Measurements from ENCODE around the gene PRRT2. TPM values are rescaled to one million over a fixed set of nuclear protein-coding genes. Genes with fewer than 3 reads are reported as not detected.

Gene PRRT2
- total RNA-seq, result 0.16 TPM in 1 of 2 replicates, not detected in the other

GRCh38 chr16:29811896-29812665 is at the start of gene PRRT2:
Gene PRRT2 (plus strand): TSS chr16:29812193. CDS start chr16:29813055, 862 bp downstream.

DNA sequence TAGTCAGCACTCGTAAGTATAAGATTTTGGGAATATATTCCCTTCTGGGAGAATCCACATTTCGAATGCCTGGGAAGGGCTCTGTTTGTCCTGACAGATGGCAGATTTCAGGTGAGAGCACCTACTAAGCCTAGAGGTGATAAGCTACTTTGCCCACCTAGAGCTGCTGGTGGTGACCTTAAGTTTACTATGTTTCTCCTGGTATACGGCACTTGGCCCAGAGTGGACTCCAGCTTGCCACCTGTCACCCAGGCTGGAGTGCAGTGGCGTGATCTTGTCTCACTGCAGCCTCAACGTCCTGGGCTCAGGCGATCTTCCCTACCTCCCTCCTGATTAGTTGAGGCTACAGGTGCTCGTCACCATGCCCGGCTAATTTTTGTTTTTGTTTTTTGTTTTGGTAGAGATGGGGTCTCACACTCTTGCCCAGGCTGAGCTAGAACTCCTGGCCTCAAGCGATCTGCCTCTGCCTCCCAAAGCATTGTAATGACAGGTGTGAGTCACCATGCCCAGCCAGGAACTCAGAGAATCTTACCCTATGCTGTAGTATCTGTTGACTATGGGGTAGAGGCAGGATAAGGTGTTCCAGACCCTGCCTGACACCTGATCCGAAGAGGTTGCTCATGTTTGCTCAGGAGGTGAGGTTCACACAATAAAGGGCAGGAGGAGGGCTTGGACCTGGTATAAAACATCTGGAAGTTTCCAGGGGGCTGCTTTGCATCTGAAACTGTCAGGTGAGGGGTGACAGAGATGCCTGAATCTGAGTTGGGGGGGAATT is 34.2 kb upstream of the PRRT2 start, which contains the start of gene ZG16:
Gene ZG16, plus strand, starts transcription at position 681 of the 775 bp plus-strand sequence. CDS start 1,011 bp downstream, outside the sequence.

GRCh38 chr16:29790183-29790948 is 21.6 kb upstream of the PRRT2 start, which contains the start of gene KIF22:
Gene KIF22 (plus strand): TSS chr16:29790751. CDS start chr16:29790760, 9 bp downstream.

DNA sequence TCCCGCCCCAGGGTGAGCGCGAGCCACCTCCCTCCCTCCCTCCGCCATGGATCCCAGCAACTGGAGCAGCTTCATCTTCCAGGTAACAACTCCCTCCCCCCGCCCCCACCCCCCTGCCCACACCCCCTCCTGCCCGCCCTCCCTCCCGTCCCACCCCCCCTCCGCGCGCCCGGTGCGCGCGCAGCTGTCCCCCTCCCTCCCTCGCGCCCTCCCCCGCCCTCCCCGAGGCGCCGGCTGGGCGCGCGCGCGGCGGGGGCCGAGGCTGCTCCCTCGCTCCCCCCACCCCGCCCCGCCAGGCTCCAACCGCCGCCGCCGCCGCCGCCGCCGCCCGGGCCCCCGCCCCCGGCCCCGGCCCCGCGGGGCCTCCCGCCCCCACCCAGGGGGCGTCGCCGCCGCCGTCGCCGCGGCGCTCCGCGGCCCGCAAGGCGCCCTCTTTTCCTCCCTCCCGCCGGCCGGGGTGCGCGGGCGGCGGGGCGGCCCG is 5.9 kb upstream of the PRRT2 start, which contains the start of gene MAZ:
Gene MAZ, plus strand, starts transcription at position 431 of the 481 bp plus-strand sequence. CDS start 173 bp downstream, outside the sequence.

GRCh38 chr16:29815793-29816693 is 4.0 kb downstream of the PRRT2 start, which contains the start of gene PAGR1:
Gene PAGR1 (plus strand): TSS chr16:29816152. CDS start chr16:29816526, 374 bp downstream.

DNA sequence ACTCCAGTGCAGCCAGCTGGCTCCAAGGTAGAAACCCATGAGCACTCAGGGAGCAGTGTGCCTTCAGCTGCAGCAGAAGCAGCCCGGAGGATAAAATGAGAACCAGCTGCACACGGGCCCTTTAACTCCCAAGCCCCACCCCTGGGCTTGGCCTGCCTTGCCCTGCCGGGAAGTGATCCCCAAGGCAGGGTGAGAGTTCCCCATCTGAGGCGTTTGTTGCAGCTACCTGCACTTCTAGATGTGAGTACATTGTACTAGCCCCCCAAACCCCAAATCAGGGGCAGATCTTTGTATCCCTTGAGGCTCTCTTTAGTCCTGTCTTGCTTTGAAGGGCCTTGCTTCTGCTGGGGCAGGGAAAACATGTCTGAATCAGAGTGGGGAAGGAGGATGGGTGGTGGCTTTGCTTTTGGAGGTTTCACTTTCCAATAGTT is 8.3 kb downstream of the PRRT2 start, which contains the start of gene MVP:
Gene MVP, plus strand, starts transcription at position 192 of the 431 bp plus-strand sequence. CDS start 10,088 bp downstream, outside the sequence.

DNA sequence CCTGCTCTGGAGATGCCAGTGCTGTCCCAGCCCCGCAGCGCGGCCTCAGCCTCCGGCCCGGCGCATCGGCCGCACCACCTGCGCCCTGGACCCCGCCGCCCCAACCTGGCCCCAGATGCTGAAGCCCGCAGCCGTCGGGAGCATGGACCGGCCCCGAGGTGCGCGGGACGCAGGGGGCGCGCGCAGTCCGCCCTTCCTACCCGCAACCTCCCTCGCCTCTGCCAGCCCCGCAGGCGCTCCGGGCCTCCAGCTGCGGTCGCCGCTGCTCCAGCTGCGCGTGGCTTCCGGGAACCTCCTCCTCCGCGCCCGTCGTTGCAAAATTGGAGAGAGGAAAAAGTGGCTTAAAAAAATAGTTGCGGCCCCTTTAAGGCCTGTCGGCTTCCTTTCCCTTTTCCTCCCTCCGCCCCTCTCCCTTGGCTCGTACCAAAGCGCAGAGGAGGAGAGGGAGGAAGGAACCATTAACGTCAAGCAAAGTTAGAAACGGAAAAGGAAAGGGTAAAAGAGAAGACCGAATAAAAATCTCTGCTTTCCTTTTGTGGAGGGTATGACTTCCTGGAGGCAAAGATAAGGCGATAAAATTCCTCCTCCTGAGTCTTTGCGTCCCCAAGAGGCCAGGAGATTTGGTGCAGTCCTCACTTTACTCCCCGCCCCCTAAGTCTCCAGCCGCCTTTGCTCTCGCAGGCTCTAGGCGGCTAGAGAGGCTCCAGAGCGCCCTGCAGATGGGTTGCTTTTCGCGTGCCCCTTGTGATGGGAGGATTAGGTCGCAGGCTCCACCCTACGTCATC is 51.1 kb downstream of the PRRT2 start, which contains the start of gene CDIPT:
Gene CDIPT, minus strand, starts transcription at position 343 of the 785 bp plus-strand sequence. CDS start 369 bp downstream, outside the sequence.

Other genes starting within 250 kb of the PRRT2 start
- gene SPN, start 148.9 kb upstream of the PRRT2 start, total RNA-seq, result under 0.01 and 0.36 TPM in 2 replicates
- gene QPRT, start 133.0 kb upstream of the PRRT2 start, total RNA-seq, result 1.3 and 4.7 TPM in 2 replicates
- not detected in 2 replicates for gene C16orf54, start 66.2 kb upstream of the PRRT2 start, total RNA-seq
- gene ZG16, start 33.9 kb upstream of the PRRT2 start, total RNA-seq, result not detected in 2 replicates
- 28.2 and 30.3 TPM in 2 replicates for gene KIF22, start 21.4 kb upstream of the PRRT2 start, total RNA-seq
- gene MAZ, start 5.7 kb upstream of the PRRT2 start, total RNA-seq, result 119 and 172 TPM in 2 replicates
- gene PAGR1, start 4.0 kb downstream of the PRRT2 start, total RNA-seq, result 16.2 and 25.8 TPM in 2 replicates
- gene MVP, start 8.3 kb downstream of the PRRT2 start, total RNA-seq, result 190 and 191 TPM in 2 replicates
- gene CDIPT, start 51.0 kb downstream of the PRRT2 start, total RNA-seq, result 133 and 146 TPM in 2 replicates
- 31.1 and 40.3 TPM in 2 replicates for gene SEZ6L2, start 87.4 kb downstream of the PRRT2 start, total RNA-seq
- 11.2 and 16.0 TPM in 2 replicates for gene ASPHD1, start 88.3 kb downstream of the PRRT2 start, total RNA-seq
- gene KCTD13, start 114.0 kb downstream of the PRRT2 start, total RNA-seq, result 8.4 and 12.8 TPM in 2 replicates
- gene TMEM219, start 149.9 kb downstream of the PRRT2 start, total RNA-seq, result 116 and 145 TPM in 2 replicates
- 43.3 and 44.7 TPM in 2 replicates for gene TAOK2, start 161.7 kb downstream of the PRRT2 start, total RNA-seq
- gene HIRIP3, start 183.4 kb downstream of the PRRT2 start, total RNA-seq, result 7.8 and 8.1 TPM in 2 replicates
- 58.3 and 77.8 TPM in 2 replicates for gene INO80E, start 184.0 kb downstream of the PRRT2 start, total RNA-seq
- gene DOC2A, start 198.8 kb downstream of the PRRT2 start, total RNA-seq, result not detected in 2 replicates
- gene C16orf92, start 211.0 kb downstream of the PRRT2 start, total RNA-seq, result not detected in 2 replicates
- not detected in 2 replicates for gene TLCD3B, start 219.1 kb downstream of the PRRT2 start, total RNA-seq

All from cardiac atrium fibroblast (primary cell).